Stimulated activated CD4-positive, alpha-beta T cell treated with anti-CD3 and anti-CD28 coated beads, Interleukin-4, amount 100 ng/mL, for 48 hours (primary cell): ENCODE data around the gene ASXL3.

ENCODE experiments used
- DNase-seq, 2 donors: peaks; one replicate each; pipeline ENCODE4 v3.0.0-alpha.2; 2020; ENCODE audit warnings: low read depth in 2 of 2

The ASXL3 gene

DNA sequence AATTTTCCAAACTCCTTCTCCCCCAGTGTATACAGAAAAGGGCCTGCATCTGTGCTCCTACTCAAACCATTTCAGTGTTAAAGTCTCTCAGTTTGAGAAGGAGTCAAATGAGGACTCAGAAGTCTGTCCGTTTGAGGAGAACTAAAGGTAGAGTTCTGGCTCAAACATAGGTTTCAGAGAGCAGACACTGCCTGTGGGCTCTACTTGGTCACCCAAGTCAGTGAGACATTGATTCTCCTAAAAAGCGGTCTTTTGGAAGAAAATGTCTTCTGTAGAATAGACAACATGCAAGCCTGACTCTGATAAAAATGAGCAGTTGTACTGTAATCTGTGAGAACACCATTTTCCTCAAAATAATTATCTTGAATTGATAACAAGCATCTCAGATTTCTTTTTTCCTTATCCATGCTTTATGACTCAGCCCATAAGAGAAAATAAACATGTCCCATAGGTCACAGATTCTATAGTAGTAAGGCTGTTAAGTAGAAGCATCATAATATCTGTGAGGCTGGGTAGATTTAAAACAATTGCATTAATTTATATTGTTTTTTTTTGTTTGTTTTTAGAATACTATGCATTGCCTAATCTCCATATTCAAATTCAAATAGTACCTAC, 82.8 kb downstream of the ASXL3 start:
- no peak for DNase-seq

DNA sequence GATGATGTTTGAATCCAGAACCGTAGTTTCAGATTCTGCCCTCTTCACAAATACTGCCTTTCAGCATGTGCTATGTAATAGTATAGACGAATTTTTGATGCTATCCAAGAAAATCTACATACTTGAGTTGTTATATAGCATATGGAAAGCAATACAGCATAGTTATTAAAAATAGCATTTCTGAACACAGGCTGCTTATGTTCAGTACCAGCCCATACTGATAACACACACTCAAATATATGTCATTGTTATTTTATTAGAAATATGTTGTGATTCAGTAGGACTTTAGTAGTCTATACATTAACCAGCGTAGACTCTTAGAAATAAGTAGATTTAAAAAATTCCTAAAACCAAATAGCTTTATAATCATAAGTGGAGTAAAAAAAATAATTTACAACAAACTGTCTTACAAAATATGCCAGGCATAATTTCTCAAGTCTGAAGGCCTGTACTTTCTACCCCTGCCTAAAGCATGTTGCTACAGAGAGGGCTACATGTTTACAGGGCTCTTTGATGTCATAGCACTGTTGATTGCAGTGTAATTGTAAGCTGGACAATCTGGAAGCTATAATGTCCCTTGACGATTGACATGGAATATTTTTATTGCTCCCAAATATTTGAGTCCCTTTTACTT, 86.3 kb downstream of the ASXL3 start:
- DNase-seq = no peak

DNA sequence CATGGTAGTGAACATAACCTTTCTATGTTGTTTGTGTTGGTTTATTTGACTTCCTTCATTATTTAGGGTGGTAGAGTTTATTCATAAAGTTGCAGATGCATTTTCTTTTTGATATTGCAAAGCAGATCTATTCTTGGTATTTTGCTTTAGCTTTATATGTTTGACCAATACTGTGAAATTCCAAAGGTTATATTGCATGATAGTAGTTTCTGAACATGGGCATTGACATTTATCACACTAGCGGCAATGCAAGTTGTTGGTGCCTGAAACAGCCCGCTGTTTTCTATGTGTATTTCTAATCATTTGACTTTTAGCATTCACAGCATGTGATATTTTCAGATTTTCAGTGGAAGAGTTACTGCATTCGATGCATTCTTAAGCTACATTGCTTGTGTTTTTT, 87.2 kb downstream of the ASXL3 start:
- no peak for DNase-seq

DNA sequence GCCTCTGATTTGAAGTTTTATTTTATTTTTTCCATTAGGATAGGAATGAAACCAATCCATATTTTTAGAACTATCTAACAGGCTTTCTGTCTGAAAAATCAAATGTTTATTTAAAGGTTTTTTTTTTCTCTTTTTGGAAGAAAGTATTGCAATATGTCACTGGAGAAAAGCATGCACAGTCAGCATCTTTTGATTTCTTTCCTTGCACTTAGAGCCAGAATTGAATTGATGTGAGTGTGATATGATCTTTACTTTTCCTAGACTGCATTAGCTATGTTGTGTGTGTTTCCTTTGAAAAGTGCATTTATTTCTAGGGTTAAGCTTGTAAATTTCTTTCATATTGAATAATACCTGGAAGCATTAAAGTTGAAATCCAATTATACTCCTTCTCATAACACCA, 87.6 kb downstream of the ASXL3 start:
- DNase-seq = no peak

DNA sequence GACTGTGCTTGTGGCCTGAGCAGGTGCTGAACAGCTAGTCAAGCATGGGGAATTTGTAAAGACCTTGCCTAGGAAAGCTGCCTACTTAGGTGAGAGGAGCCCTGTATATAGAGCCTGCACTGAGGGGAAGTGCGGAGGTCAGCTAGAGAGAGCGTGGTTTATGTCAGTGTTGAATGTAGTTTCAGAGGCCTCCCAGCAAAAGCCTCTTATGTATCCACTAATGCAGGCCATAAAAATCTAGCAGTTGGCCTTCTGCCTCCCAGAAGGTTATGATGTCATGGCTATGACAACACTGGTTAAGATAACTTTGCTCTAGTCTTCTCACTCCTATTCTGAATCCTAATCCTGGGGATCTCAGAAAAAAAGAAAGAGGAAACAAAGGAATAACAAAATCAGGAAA, 88.9 kb downstream of the ASXL3 start:
- no peak for DNase-seq

DNA sequence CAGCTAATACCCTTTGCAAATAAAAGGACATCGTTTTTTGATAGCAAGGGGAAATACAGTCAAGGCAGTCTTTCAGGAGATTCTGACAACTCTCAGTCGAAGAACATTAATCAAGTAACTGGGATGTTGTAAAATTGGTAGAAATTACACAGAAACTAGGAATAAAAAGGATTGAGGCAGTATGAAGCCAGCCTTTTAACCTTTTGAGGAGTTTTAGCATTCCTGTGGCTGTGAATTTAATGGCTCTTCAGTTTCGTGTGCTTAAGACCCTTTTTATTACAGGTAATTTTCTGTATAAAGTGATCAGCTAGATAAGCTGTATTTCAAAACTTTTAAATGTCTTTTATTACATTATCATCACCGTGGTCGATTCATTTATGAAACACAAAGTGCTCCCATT, 91.6 kb downstream of the ASXL3 start:
- DNase-seq = no peak

DNA sequence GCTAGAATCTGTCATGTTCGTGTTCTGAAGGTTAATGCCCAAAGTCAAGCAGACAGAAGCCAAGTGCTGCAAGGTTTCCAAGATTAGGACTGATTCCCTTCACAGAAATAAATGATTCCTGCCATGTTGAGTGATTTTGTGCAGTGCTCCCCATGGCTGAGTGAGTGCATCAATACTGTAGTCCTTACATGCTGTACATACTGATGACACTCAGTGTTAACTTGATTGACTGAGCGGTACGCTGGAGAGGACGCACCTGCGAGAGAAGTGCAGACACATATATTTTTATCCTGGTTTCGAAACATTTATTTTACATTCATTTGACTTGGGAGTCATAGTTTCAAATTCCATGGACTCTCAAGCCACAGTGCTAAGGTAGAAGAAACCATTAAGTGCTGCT, 92.0 kb downstream of the ASXL3 start:
- no peak for DNase-seq

DNA sequence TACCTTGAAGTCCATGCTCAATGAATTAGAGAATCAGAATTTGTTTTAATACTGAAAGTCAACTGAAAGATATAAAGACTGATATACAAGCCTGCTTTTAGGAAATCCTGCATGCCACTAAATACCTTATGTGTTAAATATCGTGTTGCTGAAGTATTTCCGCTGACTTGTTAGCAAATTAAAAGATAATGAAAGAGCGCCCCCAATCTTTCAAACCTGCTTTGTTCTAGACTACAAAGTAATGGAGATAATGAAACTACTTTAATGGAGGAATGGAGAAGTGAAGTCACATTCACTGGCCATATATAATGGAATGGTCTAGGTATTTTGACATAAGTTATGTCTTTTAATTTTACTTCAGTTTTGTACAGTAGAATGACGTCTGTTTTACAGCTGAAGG, 95.7 kb downstream of the ASXL3 start:
- no peak for DNase-seq

DNA sequence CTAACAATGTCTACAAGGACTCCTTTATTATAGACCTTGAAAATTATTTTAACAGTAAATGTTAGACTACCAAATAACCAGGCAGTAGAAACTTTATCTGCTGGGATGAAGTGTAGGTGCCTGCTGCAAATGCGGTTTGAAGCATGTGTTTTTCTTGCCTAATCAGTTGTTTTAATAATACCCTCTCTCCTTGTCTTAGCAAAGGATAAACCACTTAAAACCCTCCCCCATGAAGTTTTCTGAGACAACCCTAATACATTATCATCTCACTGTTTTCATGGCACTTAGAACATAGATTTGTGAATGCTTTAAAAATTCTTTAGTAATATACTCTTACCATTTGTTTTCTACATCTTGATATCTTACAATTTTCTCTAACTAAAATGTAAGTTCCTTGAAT, 98.6 kb downstream of the ASXL3 start:
- no peak for DNase-seq

DNA sequence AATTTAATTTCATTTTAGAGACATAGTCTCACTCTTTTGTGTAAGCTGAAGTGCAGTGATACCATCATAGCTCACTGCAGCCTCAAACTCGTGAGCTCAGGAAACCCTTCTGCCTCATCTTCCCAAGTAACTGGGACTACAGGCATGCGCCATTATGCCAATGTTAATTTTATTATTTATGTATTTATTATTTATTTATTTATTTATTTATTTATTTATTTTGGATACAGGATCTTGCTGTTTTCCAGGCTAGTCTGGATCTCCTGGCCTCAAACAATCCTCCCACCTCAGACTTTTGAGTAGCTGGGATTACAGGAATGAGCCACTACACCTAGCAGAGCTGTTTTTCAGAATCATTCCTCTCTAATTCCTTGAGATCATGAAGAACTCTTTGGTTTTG, 99.9 kb downstream of the ASXL3 start:
- DNase-seq = no peak

DNA sequence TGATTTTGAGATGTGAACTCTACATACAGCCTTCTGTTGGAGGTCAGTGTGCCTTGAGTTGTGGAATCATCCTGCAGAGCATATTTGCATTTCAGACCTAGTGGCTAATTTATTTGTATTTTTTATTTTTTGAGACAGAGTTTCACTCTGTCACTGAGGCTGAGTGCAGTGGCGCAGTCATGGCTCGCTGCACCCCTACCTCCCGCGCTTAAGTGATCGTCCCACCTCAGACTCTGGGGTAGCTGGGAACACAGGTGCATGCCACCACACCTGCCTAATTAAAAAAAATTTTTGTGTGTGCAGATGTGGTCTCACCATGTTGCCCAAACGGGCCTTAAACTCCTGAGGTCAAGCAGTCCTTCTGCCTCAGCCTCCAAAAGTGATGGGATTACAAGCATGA, 104.4 kb downstream of the ASXL3 start:
- DNase-seq = no peak

DNA sequence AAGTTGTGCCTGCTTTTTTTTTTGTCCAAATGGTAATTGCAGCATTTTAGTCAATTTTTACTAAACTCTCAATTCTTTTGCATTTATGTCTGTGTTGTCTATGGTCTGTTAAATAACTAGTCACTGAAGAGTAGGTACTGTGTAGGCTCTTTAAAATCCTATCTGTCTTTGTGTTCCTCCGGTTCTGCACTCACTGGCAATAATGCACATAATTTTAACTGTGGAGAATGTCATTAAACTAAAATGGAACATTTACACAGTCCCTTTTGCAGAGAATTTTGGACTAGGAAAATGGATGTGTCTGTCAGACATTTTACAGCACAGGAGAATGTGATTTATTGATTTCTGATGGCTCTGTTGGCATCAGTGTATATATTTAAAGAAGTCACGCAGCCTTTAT, 116.6 kb downstream of the ASXL3 start:
- no peak for DNase-seq

DNA sequence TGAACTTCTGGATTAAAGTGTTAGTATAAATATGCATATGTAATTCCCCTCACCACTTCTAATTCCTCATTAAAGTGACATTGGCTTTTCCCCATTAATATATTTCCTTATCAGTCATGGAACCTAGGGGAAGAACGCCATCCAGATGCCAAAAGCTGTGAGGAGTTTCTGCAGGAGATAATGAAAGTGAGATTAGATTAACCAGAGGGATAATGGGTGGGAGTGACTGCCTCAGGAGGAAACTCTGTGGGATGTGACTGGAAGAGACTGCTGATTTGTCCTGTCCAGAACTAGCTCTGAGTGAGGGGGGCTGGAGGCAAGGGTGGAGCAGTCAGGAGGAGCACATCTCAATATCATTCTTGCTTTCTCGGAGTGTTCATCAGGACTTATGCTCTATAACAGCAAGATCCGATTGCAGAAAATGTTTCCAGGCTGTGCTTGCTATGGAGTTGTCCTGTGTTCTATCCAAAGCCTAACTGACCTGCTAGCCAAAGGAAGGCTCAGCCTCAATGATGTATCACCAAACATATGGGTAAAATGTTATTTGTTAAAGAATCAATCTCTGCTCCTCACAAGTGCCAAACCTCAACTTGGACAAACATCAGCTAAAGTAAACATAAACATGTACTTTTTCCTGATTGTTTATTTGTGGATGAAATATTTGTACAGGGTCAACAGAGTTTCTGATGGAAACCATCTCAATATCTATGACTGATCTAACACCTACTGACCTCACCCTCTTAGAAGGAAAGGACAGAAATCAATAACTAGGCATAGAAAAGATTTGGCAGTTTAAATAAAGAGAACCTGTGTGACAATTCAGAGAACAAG, 118.5 kb downstream of the ASXL3 start:
- no peak for DNase-seq

DNA sequence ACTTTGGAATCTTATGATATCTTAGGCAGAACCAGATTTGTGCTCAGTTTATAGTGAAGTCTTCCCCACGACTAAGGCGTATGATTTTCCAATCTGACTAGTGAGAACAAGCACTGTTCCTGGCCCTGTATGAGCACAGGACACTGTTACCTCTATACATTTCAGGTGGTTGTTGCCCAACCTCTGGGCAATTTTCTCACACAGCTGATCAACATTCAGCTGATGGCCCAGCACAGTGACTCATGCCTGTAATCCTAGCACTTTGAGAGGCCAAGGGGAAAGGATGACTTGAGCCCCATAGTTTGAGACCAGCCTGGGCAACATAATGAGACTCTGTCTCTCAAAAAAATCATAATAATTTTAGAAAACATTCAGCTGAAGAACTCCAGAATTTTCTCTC, 119.5 kb downstream of the ASXL3 start:
- DNase-seq = no peak

DNA sequence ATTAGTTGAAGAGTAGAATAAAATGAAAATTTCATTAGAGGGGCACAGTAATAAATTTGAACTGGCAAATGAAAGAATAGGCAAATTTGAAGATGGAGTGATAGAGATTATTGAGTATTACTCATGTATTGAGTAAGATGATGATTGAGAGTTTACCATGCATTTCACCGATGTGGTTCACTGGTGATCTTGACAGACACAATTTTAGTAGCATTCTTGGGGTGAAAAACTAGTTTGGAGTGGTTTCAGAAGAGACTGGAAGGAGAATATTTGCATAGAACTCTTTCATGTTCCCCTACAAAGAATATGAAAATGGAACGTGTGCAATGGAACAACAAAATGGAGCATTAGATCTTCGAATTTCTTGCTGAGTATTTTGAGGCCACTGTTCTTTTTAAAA, 121.4 kb downstream of the ASXL3 start:
- no peak for DNase-seq

DNA sequence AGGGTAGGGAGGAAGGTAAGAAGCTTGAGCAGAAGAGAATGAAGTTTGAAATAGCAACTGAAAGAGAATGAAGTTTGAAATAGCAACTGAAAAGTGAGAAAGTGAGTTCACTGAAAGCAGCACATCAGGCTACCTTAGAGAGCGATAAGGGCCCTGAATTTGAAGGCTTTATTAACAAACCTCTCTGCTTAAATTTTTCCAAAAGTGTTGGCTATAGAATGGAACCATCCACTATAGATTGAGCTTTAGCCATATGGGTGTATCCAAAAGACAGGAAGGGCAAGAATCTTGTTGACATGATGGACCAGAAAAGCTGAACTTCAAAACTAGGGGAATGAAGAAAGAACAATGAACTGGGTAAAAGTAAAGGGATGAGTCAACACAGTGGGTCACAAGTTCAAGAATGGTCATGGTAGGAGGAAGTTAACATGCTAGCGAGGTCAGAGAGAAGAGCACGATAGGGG, 122.5 kb downstream of the ASXL3 start:
- DNase-seq = no peak

DNA sequence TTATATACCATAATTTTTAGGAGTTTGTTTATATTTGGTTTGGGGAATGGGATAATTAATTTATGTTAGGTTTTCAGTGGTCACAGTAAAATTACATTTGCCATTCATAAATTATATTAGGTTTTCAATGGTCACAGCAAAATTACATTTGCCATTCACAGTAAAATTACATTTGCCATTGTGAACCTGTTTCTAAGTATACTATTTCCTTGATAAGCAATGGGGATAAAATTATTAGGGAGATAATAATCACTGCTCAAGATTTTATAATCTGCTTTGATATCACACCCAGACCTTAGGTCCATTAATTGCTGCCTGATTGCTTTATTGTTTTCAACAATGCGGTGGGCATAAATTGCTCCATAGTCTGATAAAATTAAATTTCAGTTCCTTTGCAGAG, 124.6 kb downstream of the ASXL3 start:
- DNase-seq = no peak

DNA sequence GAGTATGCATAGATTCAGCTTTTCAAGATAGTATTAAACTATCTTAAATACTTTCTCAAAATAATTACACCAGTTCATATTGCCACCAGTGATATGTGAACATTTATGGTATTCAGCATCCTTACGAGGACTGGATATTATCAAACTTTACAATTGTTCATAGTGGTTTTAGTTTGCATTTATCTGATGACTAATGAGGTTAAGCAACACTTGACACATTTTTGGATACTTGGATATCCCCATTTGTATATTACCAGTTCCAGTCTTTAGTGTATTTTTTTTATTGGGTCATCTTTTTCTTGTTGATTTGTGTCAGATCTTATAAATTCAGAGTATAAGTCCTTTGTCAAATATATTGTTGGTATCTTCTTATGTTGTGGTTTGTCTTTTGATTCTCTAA, 128.4 kb downstream of the ASXL3 start:
- no peak for DNase-seq

DNA sequence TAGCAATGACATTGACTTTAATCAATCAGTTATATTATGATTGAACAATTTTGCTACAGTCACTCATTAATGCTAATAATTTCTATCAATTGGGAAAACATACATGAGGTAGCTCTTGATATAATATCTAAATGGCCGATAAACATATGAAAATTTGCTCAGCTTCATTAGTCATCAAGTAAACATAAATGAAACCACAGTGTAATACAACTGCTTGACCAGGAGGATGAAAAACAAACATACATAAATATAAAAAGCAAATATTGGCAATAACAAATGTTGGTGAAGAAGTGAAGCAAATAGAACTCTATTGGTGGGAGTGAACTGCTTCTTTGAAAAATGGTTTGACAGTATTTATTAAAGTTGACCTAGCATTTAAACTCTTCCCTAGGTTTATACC, 130.9 kb downstream of the ASXL3 start:
- no peak for DNase-seq

DNA sequence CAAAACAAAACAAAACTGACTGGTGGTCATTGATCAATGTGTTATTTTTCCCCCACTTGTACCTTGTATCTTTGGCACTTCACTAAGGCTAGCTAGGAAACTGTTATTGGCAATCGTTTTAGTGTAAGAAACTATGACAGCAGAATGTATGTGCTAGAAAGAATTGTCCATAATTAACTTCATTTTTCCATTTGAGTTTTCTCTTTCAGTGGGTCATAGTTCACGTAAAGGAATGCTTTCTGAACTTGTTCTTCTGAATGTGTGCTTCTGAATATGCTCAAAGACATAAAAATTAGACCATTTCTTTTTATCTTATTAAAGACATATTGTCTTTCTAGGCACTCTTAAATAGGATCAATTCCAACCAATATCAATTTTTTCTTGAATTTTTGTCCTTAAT, 132.2 kb downstream of the ASXL3 start:
- no peak for DNase-seq

DNA sequence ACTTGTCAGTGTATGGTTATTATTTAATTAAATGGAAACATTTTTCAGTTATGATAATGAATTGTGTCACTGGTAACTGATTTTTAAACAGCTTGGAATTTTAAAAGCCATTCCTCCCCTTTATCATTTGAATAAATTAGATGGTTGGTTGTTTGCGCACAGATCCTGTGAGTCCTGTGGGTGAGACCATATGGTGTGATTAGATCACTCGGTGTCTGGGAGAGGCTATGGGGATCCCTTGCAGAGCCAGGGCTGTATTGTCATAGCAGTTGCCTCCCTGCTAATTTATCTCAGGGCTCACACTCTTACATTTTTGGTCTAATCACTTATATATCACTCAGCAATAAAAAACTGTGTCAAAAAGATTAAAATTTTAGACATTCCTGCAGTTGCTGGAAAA, 133.5 kb downstream of the ASXL3 start:
- no peak for DNase-seq

DNA sequence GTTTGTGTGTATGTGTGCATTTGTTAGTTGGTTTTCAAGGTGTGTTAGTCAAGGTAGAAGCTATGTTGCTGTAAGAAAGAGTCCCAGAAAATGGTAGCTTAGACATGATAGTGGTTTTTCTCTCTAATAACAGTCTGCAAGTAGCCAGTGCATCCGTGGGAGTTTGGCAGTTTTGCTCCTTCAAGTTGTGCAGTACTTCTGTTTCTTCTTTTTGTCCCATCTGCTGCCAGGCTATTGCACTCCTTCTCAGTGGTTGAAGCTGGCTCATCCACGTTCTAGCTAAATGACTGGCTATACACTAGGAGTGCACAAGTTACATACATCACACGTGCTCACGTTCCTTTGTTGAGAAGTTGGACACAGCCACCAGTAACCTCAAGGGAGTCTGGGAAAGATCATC, 134.7 kb downstream of the ASXL3 start:
- no peak for DNase-seq

DNA sequence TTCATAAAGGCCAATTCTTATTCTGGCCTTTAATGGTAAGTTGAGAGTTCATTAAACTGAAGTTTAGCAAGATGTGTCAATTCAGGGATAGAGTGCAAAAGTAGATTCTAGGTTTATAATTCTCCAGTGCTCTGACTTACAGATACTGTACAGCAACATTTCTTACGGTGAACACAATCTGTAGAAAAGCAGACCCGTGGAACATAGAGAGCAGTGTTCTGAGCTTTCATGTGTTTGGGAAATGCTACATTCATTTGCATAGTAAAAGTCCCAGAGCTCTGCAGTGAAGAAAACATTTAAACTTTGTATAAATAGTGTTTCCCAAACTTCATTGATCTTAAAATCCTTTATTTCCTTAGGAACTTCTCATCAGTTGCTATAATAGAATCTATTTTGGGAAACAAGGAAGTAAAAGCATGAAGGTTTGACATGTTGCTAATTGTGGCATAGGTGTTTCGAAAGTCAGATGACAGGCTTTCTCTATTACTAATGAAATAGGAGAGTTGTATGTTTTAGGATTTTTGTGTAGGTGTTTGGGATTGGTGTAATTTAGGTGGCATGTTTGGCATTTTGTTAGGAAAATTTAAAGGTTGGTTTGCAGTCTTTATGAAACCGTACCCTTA, 138.2 kb downstream of the ASXL3 start:
- no peak for DNase-seq
